HG03159 (cell line): ENCODE results near the gene ANKRD9.
A peak's percentile ranks its signal among the peaks of the same experiment; 100 is the strongest.
"Not testable (repeated sequence)": the region's sequence is repeated elsewhere in the genome, so short reads cannot be mapped to it uniquely, and the experiment has no call there.

Experiments
- ATAC-seq: cut with Tn5 transposase; IDR thresholded peaks from one replicate; pipeline ENCODE4 v1.9.1; 2021; ENCODE audit warnings: mild to moderate bottlenecking, moderate library complexity; ENCODE audit not compliant: unreplicated experiment

Gene ANKRD9

GRCh38 chr14:102509746-102510615, at the start of gene ANKRD9:
Gene ANKRD9, minus strand, starts transcription at chr14:102509776. Its CDS starts 1,887 bp downstream, at chr14:102507889.
- peak; percentile 74 for ATAC-seq

GRCh38 chr14:102558556-102558955, 49.0 kb upstream of the ANKRD9 start:
- no peak for ATAC-seq

GRCh38 chr14:102557434-102558226, 48.1 kb upstream of the ANKRD9 start:
- ATAC-seq: no peak

GRCh38 chr14:102556098-102556677, 46.6 kb upstream of the ANKRD9 start:
- ATAC-seq: no peak

GRCh38 chr14:102554821-102555819, 45.5 kb upstream of the ANKRD9 start:
- ATAC-seq: peak; percentile 59

GRCh38 chr14:102551995-102552705, 42.6 kb upstream of the ANKRD9 start:
- ATAC-seq: no peak

- not testable (repeated sequence) for ATAC-seq
Measured at GRCh38 chr14:102550927-102551401, 41.4 kb upstream of the ANKRD9 start.

GRCh38 chr14:102548616-102549240, 39.2 kb upstream of the ANKRD9 start:
- no peak for ATAC-seq

- no peak for ATAC-seq
Measured at GRCh38 chr14:102545461-102546265, 36.1 kb upstream of the ANKRD9 start.

- no peak for ATAC-seq
Measured at GRCh38 chr14:102544747-102545460, 35.3 kb upstream of the ANKRD9 start.

- no peak for ATAC-seq
Measured at GRCh38 chr14:102544046-102544746, 34.6 kb upstream of the ANKRD9 start.

GRCh38 chr14:102541771-102542170, 32.2 kb upstream of the ANKRD9 start:
- no peak for ATAC-seq

GRCh38 chr14:102541029-102541491, 31.5 kb upstream of the ANKRD9 start:
- not testable (repeated sequence) for ATAC-seq

GRCh38 chr14:102540315-102541028, 30.9 kb upstream of the ANKRD9 start:
- no peak for ATAC-seq

- ATAC-seq: no peak
Measured at GRCh38 chr14:102539544-102540314, 30.2 kb upstream of the ANKRD9 start.
